Testis (tissue), 3 donors: Measurements from ENCODE around the gene CLDN10. TPM values are rescaled to one million over a fixed set of nuclear protein-coding genes. Genes with fewer than 3 reads are reported as not detected.

Experiments used
- DNase-seq: peaks from one replicate; pipeline ENCODE4 v3.0.0-alpha.2; 2019
- H3K27ac ChIP-seq, 2 donors: fragments of 200-600 bp; sonication (generic); one replicate each; pipeline ENCODE4 v1.5.1; 2019
- H3K27me3 ChIP-seq: fragments of 200-600 bp; sonication (generic); one replicate; pipeline ENCODE4 v1.5.1; 2019
- H3K36me3 ChIP-seq: fragments of 200-600 bp; sonication (generic); one replicate; pipeline ENCODE4 v1.5.1; 2017; ENCODE audit warnings: low read depth; ENCODE audit errors: missing control alignments
- H3K4me1 ChIP-seq: fragments of 200-600 bp; sonication (generic); one replicate; pipeline ENCODE4 v1.5.1; 2019
- H3K4me3 ChIP-seq, 2 donors: fragments of 200-600 bp; sonication (generic); one replicate each; pipeline ENCODE4 v1.5.1; 2017 to 2019
- H3K9me3 ChIP-seq: fragments of 200-600 bp; sonication (generic); one replicate; pipeline ENCODE4 v1.5.1; 2017
- POLR2A ChIP-seq: fragments of 450-650 bp; IDR thresholded peaks from one replicate; pipeline ENCODE4 v1.6.1; 2017; ENCODE audit warnings: antibody characterized with exemption, mild to moderate bottlenecking, moderate library complexity
- WGBS, 2 donors: methylation state at CpG; one replicate each; pipeline ENCODE4 v1.1.5; 2018; 5-methylcytosine and 5-hydroxymethylcytosine counted together
- intact Hi-C: fragments of 100-400 bp; cut with DNase I; formaldehyde crosslinking; loops from one replicate; pipeline ENCODE4 v1.15.1; 2023; ENCODE audit warnings: low total_unique reads
- polyA plus RNA-seq: library from polyadenylated mRNA; stranded (reverse); fragments of 350-450 nt; fragmentation: Illumina TruSeq; extraction: RNeasy Lipid Tissue Mini Kit (QIAGEN cat#74804); gene quantifications from one replicate; pipeline ENCODE4 v1.2.3, GENCODE V29; 2014; ENCODE audit warnings: low read depth, low replicate concordance; ENCODE audit not compliant: insufficient read depth
- total RNA-seq, 2 donors: library from RNA; depleted of rRNA; stranded (reverse); fragments of >200 nt; gene quantifications; one replicate each; pipeline ENCODE4 v1.2.3, GENCODE V29; 2016
- TF ChIP-seq, protein P1 (sequence below), 3 experiments: fragments of 450-650 bp in 2 of 3; fragments of 200-600 bp in 1 of 3; sonication (generic) in 1 of 3; IDR thresholded peaks; one replicate each; pipeline ENCODE4 v1.5.1; 2016 to 2019; ENCODE audit warnings: antibody characterized with exemption in 3 of 3, mild to moderate bottlenecking in 2 of 3, moderate library complexity in 1 of 3

CLDN10 gene
- total and polyA plus RNA-seq, 3 donors from 2014 or later = 1.3 to 3.3 (median 1.8) TPM

DNA sequence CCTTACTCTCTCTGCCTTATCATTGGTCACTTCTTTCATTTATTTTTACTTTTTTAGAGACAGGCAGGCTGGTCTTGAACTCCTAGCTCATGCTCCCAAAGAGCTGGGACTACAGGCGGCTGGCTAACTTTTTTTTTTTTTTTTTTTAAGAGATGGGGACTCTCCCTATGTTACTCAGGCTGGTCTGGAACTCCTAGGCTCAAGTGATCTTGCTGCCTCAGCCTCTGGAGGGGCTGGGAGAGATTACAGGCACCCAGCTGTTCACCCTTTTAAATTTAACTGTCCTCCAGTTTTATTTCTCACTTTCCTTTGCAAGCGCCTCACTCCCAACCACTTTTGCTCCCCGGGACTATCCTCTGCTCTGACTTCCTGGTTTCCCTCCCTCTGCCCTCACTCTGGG, 5.6 kb upstream of the CLDN10 start:
- H3K4me1 ChIP-seq = no peaks in the 10 kb centered on the region
- H3K36me3 ChIP-seq = no peaks in the 10 kb centered on the region
- H3K27ac ChIP-seq = no peak overlapping the region
- H3K9me3 ChIP-seq = no peaks in the 10 kb centered on the region
- intact Hi-C loops = no loop called here
- no peak for DNase-seq
- TF ChIP-seq, protein P1, sequence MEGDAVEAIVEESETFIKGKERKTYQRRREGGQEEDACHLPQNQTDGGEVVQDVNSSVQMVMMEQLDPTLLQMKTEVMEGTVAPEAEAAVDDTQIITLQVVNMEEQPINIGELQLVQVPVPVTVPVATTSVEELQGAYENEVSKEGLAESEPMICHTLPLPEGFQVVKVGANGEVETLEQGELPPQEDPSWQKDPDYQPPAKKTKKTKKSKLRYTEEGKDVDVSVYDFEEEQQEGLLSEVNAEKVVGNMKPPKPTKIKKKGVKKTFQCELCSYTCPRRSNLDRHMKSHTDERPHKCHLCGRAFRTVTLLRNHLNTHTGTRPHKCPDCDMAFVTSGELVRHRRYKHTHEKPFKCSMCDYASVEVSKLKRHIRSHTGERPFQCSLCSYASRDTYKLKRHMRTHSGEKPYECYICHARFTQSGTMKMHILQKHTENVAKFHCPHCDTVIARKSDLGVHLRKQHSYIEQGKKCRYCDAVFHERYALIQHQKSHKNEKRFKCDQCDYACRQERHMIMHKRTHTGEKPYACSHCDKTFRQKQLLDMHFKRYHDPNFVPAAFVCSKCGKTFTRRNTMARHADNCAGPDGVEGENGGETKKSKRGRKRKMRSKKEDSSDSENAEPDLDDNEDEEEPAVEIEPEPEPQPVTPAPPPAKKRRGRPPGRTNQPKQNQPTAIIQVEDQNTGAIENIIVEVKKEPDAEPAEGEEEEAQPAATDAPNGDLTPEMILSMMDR (IDR thresholded peaks at IDR 0.05) = no peak
- TF ChIP-seq POLR2A = no peak
- H3K4me3 ChIP-seq = no peak overlapping the region
- WGBS, 2 donors = 44 to 66% methylated on average over 2 of the region's 3 CpGs
- no peaks in the 10 kb centered on the region for H3K27me3 ChIP-seq

DNA sequence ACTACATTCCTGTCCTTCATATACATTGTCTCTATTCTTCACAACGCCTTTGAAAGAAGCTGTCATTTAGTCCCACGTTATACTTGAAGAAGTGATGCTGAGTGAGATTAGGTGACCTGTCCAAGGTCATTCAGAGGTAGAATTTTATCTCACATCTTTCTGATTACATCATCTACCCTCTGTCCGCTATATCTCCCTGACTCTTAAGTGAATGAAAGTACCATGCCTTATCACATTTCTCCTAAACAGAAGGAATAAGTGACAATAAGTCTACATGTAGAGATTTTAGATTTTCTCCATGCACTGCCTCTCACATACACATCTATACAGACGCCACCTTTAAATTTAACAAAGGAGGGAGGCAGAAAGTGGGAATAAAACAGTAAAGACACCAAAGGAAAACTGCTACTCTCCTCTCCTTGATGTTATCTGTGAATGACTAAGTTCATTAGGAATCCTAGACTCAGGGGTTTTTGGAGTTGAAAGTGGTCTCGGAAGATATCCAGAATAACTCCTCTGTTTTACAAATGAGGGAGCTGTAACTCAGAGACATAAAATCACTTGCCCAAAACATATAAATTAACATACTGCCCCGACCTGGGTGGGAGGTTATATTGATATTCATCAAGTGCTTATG, 4.9 kb upstream of the CLDN10 start:
- Histone ChIP-seq H3K9me3 (no peaks in the 10 kb centered on the region), H3K4me1 (no peaks in the 10 kb centered on the region), H3K4me3 (no peak overlapping the region), H3K27me3 (no peaks in the 10 kb centered on the region), H3K27ac (no peak overlapping the region), H3K36me3 (no peaks in the 10 kb centered on the region)
- no peak for DNase-seq
- no peak for TF ChIP-seq POLR2A
- TF ChIP-seq, protein P1 (IDR thresholded peaks at IDR 0.05) = no peak
- 62 to 72% methylated on average over 6 of the region's 6 CpGs for WGBS, 2 donors
- intact Hi-C loops = no loop called here

DNA sequence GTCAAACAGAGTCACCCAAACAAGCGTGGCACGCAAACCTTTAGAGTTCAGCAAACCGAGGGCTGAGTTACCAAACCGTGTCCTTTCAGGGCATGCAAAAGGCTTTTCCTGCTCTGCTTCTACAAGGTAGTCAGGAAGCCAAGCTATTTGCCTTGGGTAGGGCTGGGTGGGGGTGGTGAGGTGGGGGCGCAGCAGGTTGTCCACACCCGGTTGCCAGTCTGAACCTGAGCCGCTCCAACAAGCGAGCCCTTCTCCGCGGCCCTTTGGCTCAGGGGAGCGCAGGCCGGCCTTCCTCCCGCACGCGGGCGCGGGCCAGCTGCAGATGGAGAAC, 347 bp upstream of the CLDN10 start:
- WGBS, 2 donors = 22 to 60% methylated on average over 1 to 17 of the region's 17 CpGs
- no peaks in the 10 kb centered on the region for H3K9me3 ChIP-seq
- H3K4me3 ChIP-seq = peak overlapping the region; percentile 34 to 45
- intact Hi-C loops = no loop called here
- no peak overlapping the region for H3K27ac ChIP-seq
- no peak for TF ChIP-seq POLR2A
- TF ChIP-seq, protein P1 (IDR thresholded peaks at IDR 0.05) = no peak
- no peaks in the 10 kb centered on the region for H3K27me3 ChIP-seq
- no peaks in the 10 kb centered on the region for H3K36me3 ChIP-seq
- peaks cover 2% of the 10 kb centered on the region for H3K4me1 ChIP-seq
- DNase-seq = no peak

DNA sequence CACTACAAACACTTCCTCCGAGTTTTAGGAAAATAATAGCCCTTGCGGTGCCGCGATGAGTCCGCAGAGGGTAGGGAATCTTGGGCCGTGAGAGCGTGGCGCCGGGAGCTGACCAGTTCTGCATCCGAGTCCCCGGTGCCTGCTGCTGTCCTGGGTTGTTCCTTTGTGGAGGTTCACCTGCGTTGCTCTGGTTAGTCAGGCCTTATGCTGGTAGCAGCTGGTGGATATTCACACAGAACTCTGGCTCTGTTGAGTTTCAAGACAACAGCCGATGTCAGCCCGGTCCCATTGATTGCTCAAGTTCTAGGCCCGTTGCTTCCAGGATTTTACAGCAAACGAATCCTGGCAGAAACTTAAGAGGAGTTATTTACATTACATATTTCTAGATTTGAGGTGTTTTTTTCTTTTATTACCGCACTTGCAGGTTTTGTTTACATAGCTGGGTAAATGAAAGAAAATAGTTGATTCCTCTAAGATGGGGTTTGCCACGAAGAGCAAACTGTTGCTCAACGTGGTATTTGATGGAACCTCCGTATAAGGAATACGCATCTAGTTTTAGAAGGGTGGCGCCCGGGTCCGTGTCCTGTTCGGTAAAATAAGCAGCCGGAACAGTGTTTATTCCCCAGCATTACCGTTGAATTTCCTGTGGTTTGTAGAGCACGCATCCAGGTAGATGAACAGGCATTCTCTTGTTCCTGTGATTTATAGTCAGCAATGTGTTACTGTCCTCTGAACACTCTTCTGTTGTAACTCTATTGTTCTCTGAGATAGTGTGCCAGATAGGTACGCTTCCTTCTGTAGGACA, 1.3 kb downstream of the CLDN10 start:
- intact Hi-C loops = no loop called here
- no peak for DNase-seq

DNA sequence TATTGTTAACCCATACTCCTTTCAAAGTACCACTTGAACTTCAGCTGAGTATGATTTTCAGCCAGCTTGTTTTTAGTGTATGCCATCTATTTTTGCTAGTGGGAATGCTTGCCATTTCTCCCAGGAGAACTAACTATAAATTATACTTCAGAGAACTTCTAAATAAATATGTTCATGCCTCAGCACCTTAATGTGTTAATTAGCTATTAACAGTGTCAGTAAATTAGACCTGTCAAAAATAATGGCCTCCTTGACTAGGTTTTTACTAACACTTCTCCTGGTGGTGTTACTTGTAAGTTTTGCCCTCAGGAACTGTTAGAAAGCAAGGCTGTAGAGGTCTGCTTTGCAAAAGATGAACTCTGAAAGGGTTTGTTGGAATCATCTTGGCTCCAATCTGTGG, 4.5 kb downstream of the CLDN10 start:
- H3K27ac ChIP-seq = no peak overlapping the region
- no peaks in the 10 kb centered on the region for H3K27me3 ChIP-seq
- no peak for DNase-seq
- H3K9me3 ChIP-seq = no peaks in the 10 kb centered on the region
- TF ChIP-seq, protein P1 (IDR thresholded peaks at IDR 0.05) = no peak
- TF ChIP-seq POLR2A = no peak
- no peak overlapping the region for H3K4me3 ChIP-seq
- peaks cover 2% of the 10 kb centered on the region for H3K4me1 ChIP-seq
- intact Hi-C loops = no loop called here
- H3K36me3 ChIP-seq = no peaks in the 10 kb centered on the region

More for the DNA sequence above, 1.3 kb downstream of the CLDN10 start:
- Histone ChIP-seq H3K4me3 (peak overlapping the region in 1 of 2 donors; percentile 45), H3K27ac (no peak overlapping the region), H3K36me3 (no peaks in the 10 kb centered on the region), H3K27me3 (no peaks in the 10 kb centered on the region), H3K9me3 (no peaks in the 10 kb centered on the region), H3K4me1 (peaks cover 2% of the 10 kb centered on the region)
- 35 to 37% methylated on average over 29 of the region's 29 CpGs for WGBS, 2 donors
- no peak for TF ChIP-seq POLR2A
